GM12874 (cell line): Measurements from ENCODE around the gene TESPA1.

Experiments used
- TF ChIP-seq, protein P1 (sequence below): IDR thresholded peaks from 2 replicates; pipeline ENCODE4 v1.5.1; 2011; ENCODE audit warnings: low read depth, mild to moderate bottlenecking, control low read depth, low read length, moderate library complexity; ENCODE audit not compliant: insufficient read depth

The TESPA1 gene

DNA sequence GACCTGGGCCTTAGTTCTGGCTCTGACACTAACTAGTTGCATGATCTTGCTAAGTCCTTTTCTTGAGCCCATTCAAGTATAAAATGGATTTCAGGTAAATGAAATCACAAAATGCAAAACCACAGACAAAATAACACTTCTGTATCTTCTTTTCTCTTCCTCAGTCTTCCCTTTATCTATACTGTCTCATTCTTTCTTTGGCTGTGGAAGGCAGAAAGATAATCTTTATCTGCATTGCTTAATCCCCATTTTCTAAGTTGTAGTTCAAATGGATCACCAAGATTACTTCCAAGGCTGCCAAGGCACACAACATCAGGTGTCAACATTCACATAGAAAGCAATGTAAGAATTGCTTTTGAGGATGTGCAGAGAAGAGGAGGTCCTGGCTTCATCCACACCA is 30.3 kb downstream of the TESPA1 start:
- TF ChIP-seq, protein P1, sequence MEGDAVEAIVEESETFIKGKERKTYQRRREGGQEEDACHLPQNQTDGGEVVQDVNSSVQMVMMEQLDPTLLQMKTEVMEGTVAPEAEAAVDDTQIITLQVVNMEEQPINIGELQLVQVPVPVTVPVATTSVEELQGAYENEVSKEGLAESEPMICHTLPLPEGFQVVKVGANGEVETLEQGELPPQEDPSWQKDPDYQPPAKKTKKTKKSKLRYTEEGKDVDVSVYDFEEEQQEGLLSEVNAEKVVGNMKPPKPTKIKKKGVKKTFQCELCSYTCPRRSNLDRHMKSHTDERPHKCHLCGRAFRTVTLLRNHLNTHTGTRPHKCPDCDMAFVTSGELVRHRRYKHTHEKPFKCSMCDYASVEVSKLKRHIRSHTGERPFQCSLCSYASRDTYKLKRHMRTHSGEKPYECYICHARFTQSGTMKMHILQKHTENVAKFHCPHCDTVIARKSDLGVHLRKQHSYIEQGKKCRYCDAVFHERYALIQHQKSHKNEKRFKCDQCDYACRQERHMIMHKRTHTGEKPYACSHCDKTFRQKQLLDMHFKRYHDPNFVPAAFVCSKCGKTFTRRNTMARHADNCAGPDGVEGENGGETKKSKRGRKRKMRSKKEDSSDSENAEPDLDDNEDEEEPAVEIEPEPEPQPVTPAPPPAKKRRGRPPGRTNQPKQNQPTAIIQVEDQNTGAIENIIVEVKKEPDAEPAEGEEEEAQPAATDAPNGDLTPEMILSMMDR = no peak

DNA sequence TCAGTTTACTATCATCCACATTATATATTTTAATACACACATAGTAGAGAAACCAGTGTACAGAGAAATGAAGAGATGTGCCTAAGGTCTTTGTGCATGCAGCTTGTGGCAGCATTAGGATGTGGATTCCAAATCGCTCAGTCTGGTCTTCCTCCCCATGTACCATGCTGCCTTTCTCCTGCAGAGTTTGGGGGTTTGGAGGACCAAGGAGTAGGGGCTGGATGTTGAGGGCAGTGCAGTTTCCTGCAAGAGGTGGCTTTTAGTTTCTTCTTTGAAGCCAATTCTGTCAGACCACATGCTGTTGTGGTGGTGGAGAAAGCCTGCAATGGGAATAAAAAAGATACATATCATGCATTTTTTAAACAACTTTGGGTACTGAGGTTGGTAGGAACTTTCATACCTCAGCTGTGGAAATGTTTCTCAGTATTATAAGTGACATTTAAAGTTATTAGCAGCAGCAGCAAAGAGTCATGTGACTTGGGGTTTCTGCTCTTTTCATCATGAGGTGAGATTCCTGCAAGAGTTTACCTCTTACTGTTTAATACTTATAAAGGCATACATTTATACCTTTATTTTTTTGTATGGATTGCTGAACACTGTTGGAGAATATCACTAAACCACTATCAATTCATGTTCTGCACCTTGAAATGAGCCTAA is 34.4 kb downstream of the TESPA1 start:
- TF ChIP-seq, protein P1 = no peak

DNA sequence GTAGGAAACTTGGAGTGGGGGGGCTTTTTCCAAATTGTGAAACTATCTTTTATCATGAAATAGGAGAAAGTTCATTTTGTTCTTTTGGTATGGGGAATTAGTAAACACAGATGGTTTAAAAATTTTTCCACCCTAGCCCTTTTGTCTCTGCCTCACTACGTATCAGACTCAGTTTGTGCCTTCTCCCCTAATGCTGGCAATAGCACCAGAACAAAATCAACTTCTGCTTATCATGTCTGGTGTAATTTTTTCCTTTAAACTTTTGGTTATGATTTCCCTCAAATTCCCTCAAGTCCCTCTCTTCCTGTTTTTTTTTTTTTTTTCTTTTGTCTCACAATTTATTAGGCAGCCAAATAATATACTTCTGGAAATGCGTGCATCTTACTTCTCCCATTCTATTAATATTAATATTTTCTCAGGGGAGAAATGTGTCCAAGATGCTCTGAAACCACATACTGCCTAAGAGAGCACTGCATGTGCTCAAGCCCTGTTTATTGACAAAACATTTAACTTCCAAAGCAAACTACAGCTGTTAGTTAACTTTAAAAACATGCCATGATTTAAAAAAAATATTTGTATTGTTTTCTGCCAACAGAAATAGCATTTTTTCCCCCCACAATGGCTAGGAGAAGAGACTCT is 35.4 kb downstream of the TESPA1 start:
- TF ChIP-seq, protein P1 = no peak

DNA sequence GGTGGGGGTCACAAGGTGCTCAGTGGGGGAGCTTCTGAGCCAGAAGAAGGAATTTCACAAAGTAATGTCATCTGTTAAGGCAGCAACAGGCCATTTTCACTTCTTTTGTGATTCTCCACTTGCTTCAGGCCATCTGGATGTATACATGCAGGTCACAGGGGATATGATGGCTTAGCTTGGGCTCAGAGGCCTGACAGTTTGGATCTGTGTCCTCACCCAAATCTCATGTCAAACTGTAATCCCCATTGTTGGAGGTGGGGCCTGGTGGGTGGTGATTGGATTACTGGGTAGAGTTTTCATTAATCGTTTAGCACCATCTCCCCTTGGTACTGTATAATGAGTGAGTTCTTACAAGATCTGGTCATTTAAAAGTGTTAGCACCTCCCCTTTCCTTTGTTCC is 36.4 kb downstream of the TESPA1 start:
- TF ChIP-seq, protein P1 = no peak

DNA sequence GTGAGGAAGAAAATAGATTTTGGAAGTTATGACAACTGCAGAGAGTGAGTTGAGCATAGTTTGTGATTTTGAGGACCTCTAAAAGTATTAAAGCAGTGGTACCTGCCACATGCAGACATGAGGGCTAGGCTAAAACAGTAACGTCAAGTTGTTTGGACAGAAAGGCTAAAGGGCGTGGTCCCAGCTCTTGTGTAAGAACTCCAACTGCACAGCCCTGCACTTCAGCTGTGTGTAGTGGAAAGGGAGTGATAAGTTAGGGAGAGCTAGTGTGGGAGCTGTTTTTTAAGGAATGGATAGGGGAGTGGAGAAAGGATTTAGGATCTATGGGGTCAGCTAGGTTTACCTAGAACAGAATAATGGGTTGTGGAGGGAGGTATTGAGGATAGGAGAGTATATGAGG is 39.5 kb downstream of the TESPA1 start:
- TF ChIP-seq, protein P1 = no peak

DNA sequence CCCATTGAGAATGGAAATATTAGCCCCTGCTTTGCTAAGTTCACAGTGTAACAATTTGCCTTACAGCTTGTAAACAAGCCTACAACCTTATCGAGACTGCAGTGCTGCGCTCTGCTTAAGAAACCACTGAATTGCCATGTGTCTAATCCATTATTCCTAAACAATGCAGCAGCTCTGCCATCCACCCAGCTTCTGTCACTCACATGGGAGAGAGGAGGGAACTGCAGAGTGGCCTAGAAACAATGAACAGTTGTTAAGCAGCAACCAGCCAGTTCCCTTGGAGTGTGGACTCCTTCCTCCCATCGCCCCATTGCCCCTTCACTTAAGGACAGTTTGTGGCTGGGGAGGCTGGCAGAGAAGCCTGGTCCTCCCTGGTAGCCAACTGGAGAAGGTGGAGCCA is 42.9 kb downstream of the TESPA1 start:
- TF ChIP-seq, protein P1 = no peak

DNA sequence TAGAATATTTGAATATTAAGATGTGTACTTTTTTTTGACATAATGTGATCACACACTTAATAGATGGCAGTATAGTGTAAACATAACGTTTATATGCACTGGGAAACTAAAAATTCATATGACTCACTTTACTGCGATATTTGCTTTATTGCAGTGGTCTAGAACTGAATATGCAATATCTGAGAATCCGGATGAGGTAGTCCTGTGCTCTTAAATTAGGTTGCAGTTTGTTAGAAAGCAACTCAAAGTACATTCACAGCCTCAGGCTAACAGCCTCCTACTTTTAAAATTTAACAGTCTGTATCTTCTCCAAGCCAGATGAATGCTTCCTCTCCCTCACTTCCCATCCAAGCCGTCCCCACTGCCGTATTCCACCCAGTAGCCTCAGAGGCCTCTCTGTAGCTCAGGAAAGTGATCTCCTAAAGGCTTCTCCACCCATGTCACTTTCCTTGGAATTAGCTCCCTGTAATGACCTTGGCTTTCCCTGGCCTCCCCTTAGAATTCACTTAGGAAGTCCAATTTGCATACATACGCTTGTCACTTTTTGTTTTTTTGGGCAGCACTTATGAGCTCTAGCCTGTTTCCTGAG is 43.7 kb downstream of the TESPA1 start:
- TF ChIP-seq, protein P1 = no peak
